Measurements from ENCODE around the gene MMP17. TPM values are rescaled to one million over a fixed set of nuclear protein-coding genes. Genes with fewer than 3 reads are reported as not detected.

MMP17 gene
- total and polyA plus RNA-seq, 8 donors = 0.58 to 21.5 (median 2.5) TPM

GRCh38 chr12:131824450-131824849 lies 3.7 kb upstream of the MMP17 start:
- H3K27me3 ChIP-seq = no peaks in the 10 kb centered on the region
- H3K27ac ChIP-seq = no peak overlapping the region
- intact Hi-C loops (cut with DNase I) = no loop called here
- 87 to 90% methylated on average over 6 of the region's 6 CpGs for WGBS, 2 donors
- ATAC-seq = no peak
- no peaks in the 10 kb centered on the region for H3K36me3 ChIP-seq
- peaks cover 0 to 12% (median 0%) of the 10 kb centered on the region in 3 donors for H3K4me1 ChIP-seq
- DNase-seq = peak in 1 of 6 donors; percentile 27
- no peaks in the 10 kb centered on the region for H3K9me3 ChIP-seq
- no peak for FAIRE-seq
- no peak for TF ChIP-seq CTCF (IDR thresholded peaks at IDR 0.05)
- no peak overlapping the region for H3K4me3 ChIP-seq

- intact Hi-C loops (cut with DNase I) = no loop called here
- FAIRE-seq (no peak), DNase-seq (peak in 4 of 6 donors; percentile 42 to 61 (median 52)), ATAC-seq (peak in 3 of 4 donors; percentile 25 to 59 (median 30))
- Histone ChIP-seq H3K4me3 (no peak overlapping the region), H3K27me3 (no peaks in the 10 kb centered on the region), H3K27ac (no peak overlapping the region), H3K9me3 (no peaks in the 10 kb centered on the region), H3K36me3 (no peaks in the 10 kb centered on the region), H3K4me1 (peaks cover 0 to 17% (median 0%) of the 10 kb centered on the region in 3 donors)
- 57 to 58% methylated on average over 18 of the region's 18 CpGs for WGBS, 2 donors
- no peak for TF ChIP-seq CTCF (IDR thresholded peaks at IDR 0.05)
Measured at GRCh38 chr12:131825146-131825892, 2.9 kb upstream of the MMP17 start.

GRCh38 chr12:131826097-131826928 lies 1.9 kb upstream of the MMP17 start:
- no peak for ATAC-seq
- Histone ChIP-seq H3K36me3 (no peaks in the 10 kb centered on the region), H3K4me3 (no peak overlapping the region), H3K27ac (no peak overlapping the region), H3K27me3 (no peaks in the 10 kb centered on the region), H3K4me1 (peaks cover 0 to 23% (median 0%) of the 10 kb centered on the region in 3 donors), H3K9me3 (no peaks in the 10 kb centered on the region)
- DNase-seq = peak in 1 of 6 donors; percentile 39
- intact Hi-C loops (cut with DNase I) = no loop called here
- no peak for FAIRE-seq
- 82% methylated on average over 23 of the region's 23 CpGs for WGBS, 2 donors
- TF ChIP-seq CTCF (IDR thresholded peaks at IDR 0.05) = no peak

- H3K4me3 ChIP-seq = peak overlapping the region in 3 of 4 donors; percentile 15 to 47 (median 32)
- H3K4me1 ChIP-seq = peaks cover 0 to 23% (median 0%) of the 10 kb centered on the region in 3 donors
- ATAC-seq = peak in 3 of 4 donors; percentile 18 to 24 (median 22)
- no peak for TF ChIP-seq CTCF (IDR thresholded peaks at IDR 0.05)
- no peak overlapping the region for H3K27ac ChIP-seq
- peak in 3 of 6 donors; percentile 31 to 78 (median 67) for DNase-seq
- no peaks in the 10 kb centered on the region for H3K36me3 ChIP-seq
- H3K27me3 ChIP-seq = peaks cover 0 to 4% (median 0%) of the 10 kb centered on the region in 4 donors
- H3K9me3 ChIP-seq = no peaks in the 10 kb centered on the region
- intact Hi-C loops (cut with DNase I) = no loop called here
- no peak for FAIRE-seq
- WGBS, 2 donors = 1 to 2% methylated on average over 43 to 64 of the region's 64 CpGs
Measured at GRCh38 chr12:131828671-131829355, 620 bp downstream of the MMP17 start.

Data from pancreas (tissue), 10 donors.